Ascending aorta (tissue), 2 donors: ENCODE data around the gene SUPT3H. TPM values are rescaled to one million over a fixed set of nuclear protein-coding genes. Genes with fewer than 3 reads are reported as not detected.

ENCODE experiments used
- DNase-seq, 2 donors: peaks; one replicate each; pipeline ENCODE4 v3.0.0-alpha.2; 2019; ENCODE audit warnings: low spot score in 2 of 2
- H3K27ac ChIP-seq, 2 donors: fragments of 200-600 bp; sonication (generic); one replicate each; pipeline ENCODE4 v1.5.1; 2016 to 2017; ENCODE audit warnings: mild to moderate bottlenecking in 1 of 2
- H3K27me3 ChIP-seq: fragments of 200-600 bp; sonication (generic); one replicate; pipeline ENCODE4 v1.5.1; 2017
- H3K36me3 ChIP-seq, 2 donors: fragments of 200-600 bp; sonication (generic); one replicate each; pipeline ENCODE4 v1.5.1; 2016
- H3K4me1 ChIP-seq, 2 donors: fragments of 200-600 bp; sonication (generic); one replicate each; pipeline ENCODE4 v1.5.1; 2016 to 2017; ENCODE audit warnings: mild to moderate bottlenecking in 1 of 2
- H3K4me3 ChIP-seq, 2 donors: fragments of 200-600 bp; sonication (generic); one replicate each; pipeline ENCODE4 v1.5.1; 2016 to 2017; ENCODE audit warnings: mild to moderate bottlenecking in 1 of 2
- H3K9me3 ChIP-seq, 2 donors: fragments of 200-600 bp; sonication (generic); one replicate each; pipeline ENCODE4 v1.5.1; 2016
- CTCF ChIP-seq, 3 experiments: fragments of 200-600 bp in 2 of 3; fragments of 450-650 bp in 1 of 3; sonication (generic) in 2 of 3; IDR thresholded peaks; one replicate each; pipeline ENCODE4 v1.5.1; 2016 to 2019; ENCODE audit warnings: antibody characterized with exemption in 3 of 3, mild to moderate bottlenecking in 1 of 3, moderate library complexity in 1 of 3
- intact Hi-C: fragments of 100-400 bp; cut with DNase I; formaldehyde crosslinking; loops from one replicate; pipeline ENCODE4 v1.15.1; 2023
- total RNA-seq: library from RNA; depleted of rRNA; stranded (reverse); fragments of >200 nt; gene quantifications from one replicate; pipeline ENCODE4 v1.1.0, GENCODE V29; 2016

Gene SUPT3H
- total RNA-seq, 1 donor from 2014 or later = not detected

- Histone ChIP-seq H3K9me3 (no peaks in the 10 kb centered on the region), H3K36me3 (no peaks in the 10 kb centered on the region), H3K27ac (no peak overlapping the region), H3K4me1 (no peaks in the 10 kb centered on the region), H3K4me3 (no peak overlapping the region), H3K27me3 (no peaks in the 10 kb centered on the region)
- DNase-seq = no peak
- TF ChIP-seq CTCF (IDR thresholded peaks at IDR 0.05) = no peak
- intact Hi-C loops = no loop called here
Measured at GRCh38 chr6:45169815-45170214, 207.9 kb downstream of the SUPT3H start.

- intact Hi-C loops = no loop called here
- no peak overlapping the region for H3K4me3 ChIP-seq
- H3K36me3 ChIP-seq = no peaks in the 10 kb centered on the region
- H3K27me3 ChIP-seq = no peaks in the 10 kb centered on the region
- no peak for DNase-seq
- H3K9me3 ChIP-seq = no peaks in the 10 kb centered on the region
- no peaks in the 10 kb centered on the region for H3K4me1 ChIP-seq
- no peak overlapping the region for H3K27ac ChIP-seq
- TF ChIP-seq CTCF (IDR thresholded peaks at IDR 0.05) = no peak
Measured at GRCh38 chr6:45163952-45164766, 213.6 kb downstream of the SUPT3H start.

- H3K27me3 ChIP-seq = no peaks in the 10 kb centered on the region
- no peaks in the 10 kb centered on the region for H3K4me1 ChIP-seq
- TF ChIP-seq CTCF (IDR thresholded peaks at IDR 0.05) = no peak
Measured at GRCh38 chr6:45160305-45160704, 217.4 kb downstream of the SUPT3H start.

GRCh38 chr6:45156075-45156474, 221.7 kb downstream of the SUPT3H start:
- Histone ChIP-seq H3K36me3 (no peaks in the 10 kb centered on the region), H3K9me3 (no peaks in the 10 kb centered on the region), H3K4me3 (no peak overlapping the region), H3K27ac (no peak overlapping the region), H3K4me1 (no peaks in the 10 kb centered on the region), H3K27me3 (no peaks in the 10 kb centered on the region)
- intact Hi-C loops = no loop called here
- DNase-seq = no peak
- no peak for TF ChIP-seq CTCF (IDR thresholded peaks at IDR 0.05)

More at GRCh38 chr6:45160305-45160704, 217.4 kb downstream of the SUPT3H start:
- Histone ChIP-seq H3K4me3 (no peak overlapping the region), H3K27ac (no peak overlapping the region), H3K9me3 (no peaks in the 10 kb centered on the region), H3K36me3 (no peaks in the 10 kb centered on the region)
- DNase-seq = no peak
- intact Hi-C loops = no loop called here

GRCh38 chr6:45155341-45155894, 222.3 kb downstream of the SUPT3H start:
- no peak for TF ChIP-seq CTCF (IDR thresholded peaks at IDR 0.05)
- Histone ChIP-seq H3K9me3 (no peaks in the 10 kb centered on the region), H3K4me1 (no peaks in the 10 kb centered on the region), H3K27ac (no peak overlapping the region), H3K4me3 (no peak overlapping the region), H3K27me3 (no peaks in the 10 kb centered on the region), H3K36me3 (no peaks in the 10 kb centered on the region)
- no peak for DNase-seq
- intact Hi-C loops = no loop called here
